NCI-H2196 treated with DMSO at 0.1 percent for 48 hours (cell line): Measurements from ENCODE around the gene ZNF431.
"Not testable (repeated sequence)": the region's sequence is repeated elsewhere in the genome, so short reads cannot be mapped to it uniquely, and the experiment has no call there.

Experiments used
- DNase-seq: peaks from one replicate; lab custom pipeline; 2025; ENCODE audit not compliant: unreplicated experiment; lab: John Stamatoyannopoulos, UW

ZNF431 gene

GRCh38 chr19:21143854-21144253 lies 2.0 kb downstream of the ZNF431 start:
- no peak for DNase-seq

GRCh38 chr19:21147540-21147939 lies 5.7 kb downstream of the ZNF431 start:
- no peak for DNase-seq

GRCh38 chr19:21148681-21149080 lies 6.8 kb downstream of the ZNF431 start:
- no peak for DNase-seq

GRCh38 chr19:21149877-21150276 lies 8.0 kb downstream of the ZNF431 start:
- DNase-seq, result no peak

GRCh38 chr19:21151460-21151859 lies 9.6 kb downstream of the ZNF431 start:
- DNase-seq, result no peak

GRCh38 chr19:21158523-21159135 lies 16.8 kb downstream of the ZNF431 start:
- no peak for DNase-seq

- no peak for DNase-seq
Measured at GRCh38 chr19:21164541-21164940, 22.7 kb downstream of the ZNF431 start.

- DNase-seq, result no peak
Measured at GRCh38 chr19:21166436-21166835, 24.6 kb downstream of the ZNF431 start.

- DNase-seq, result no peak
Measured at GRCh38 chr19:21197590-21198295, 55.9 kb downstream of the ZNF431 start.

- no peak for DNase-seq
Measured at GRCh38 chr19:21202865-21203494, 61.1 kb downstream of the ZNF431 start.

GRCh38 chr19:21210037-21210621 lies 68.3 kb downstream of the ZNF431 start:
- no peak for DNase-seq

- no peak for DNase-seq
Measured at GRCh38 chr19:21221693-21222092, 79.9 kb downstream of the ZNF431 start.

- DNase-seq, result not testable (repeated sequence)
Measured at GRCh38 chr19:21229938-21230337, 88.1 kb downstream of the ZNF431 start.

GRCh38 chr19:21233691-21234090 lies 91.9 kb downstream of the ZNF431 start:
- DNase-seq, result no peak

GRCh38 chr19:21236751-21237150 lies 94.9 kb downstream of the ZNF431 start:
- not testable (repeated sequence) for DNase-seq

- DNase-seq, result no peak
Measured at GRCh38 chr19:21238670-21239069, 96.8 kb downstream of the ZNF431 start.
